ENCODE measurements around the gene ZNF460.
"Not testable (repeated sequence)": the region's sequence is repeated elsewhere in the genome, so short reads cannot be mapped to it uniquely, and the experiment has no call there.

DNA sequence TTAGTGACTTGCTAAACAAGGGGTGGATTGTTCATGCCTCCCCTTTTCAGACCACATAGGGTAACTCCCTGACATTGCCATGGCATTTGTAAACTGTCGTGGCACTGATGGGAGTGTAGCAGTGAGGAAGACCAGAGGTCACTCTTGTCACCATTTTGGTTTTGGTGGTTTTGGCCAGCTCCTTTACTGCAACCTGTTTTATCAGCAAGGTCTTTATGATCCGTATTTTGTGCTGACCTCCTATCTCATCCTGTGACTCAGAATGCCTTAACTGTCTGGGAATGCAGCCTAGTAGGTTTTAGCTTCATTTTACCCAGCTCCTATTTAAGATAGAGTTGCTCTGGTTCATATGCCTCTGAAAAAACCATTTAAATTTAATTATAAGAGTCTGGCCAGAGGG is 1.8 kb upstream of the ZNF460 start:
- TF ChIP-seq, protein P1, sequence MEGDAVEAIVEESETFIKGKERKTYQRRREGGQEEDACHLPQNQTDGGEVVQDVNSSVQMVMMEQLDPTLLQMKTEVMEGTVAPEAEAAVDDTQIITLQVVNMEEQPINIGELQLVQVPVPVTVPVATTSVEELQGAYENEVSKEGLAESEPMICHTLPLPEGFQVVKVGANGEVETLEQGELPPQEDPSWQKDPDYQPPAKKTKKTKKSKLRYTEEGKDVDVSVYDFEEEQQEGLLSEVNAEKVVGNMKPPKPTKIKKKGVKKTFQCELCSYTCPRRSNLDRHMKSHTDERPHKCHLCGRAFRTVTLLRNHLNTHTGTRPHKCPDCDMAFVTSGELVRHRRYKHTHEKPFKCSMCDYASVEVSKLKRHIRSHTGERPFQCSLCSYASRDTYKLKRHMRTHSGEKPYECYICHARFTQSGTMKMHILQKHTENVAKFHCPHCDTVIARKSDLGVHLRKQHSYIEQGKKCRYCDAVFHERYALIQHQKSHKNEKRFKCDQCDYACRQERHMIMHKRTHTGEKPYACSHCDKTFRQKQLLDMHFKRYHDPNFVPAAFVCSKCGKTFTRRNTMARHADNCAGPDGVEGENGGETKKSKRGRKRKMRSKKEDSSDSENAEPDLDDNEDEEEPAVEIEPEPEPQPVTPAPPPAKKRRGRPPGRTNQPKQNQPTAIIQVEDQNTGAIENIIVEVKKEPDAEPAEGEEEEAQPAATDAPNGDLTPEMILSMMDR (IDR thresholded peaks at IDR 0.05), result not testable (repeated sequence)
- TF ChIP-seq ZNF532 (CRISPR knock-in tag; IDR thresholded peaks at IDR 0.05; ENCODE audit: borderline replicate concordance); ZNF281 (CRISPR knock-in tag; IDR thresholded peaks at IDR 0.05); ZNF138 (CRISPR knock-in tag; conservative IDR thresholded peaks at IDR 0.05); ESRRA (CRISPR knock-in tag; IDR thresholded peaks at IDR 0.05; ENCODE audit: borderline replicate concordance); ZNF121 (CRISPR knock-in tag; IDR thresholded peaks at IDR 0.05); SP1 (CRISPR knock-in tag; conservative IDR thresholded peaks at IDR 0.05); E2F5 (CRISPR knock-in tag; IDR thresholded peaks at IDR 0.05); GABPB1 (CRISPR knock-in tag; IDR thresholded peaks at IDR 0.05); FOXJ3 (CRISPR knock-in tag; IDR thresholded peaks at IDR 0.05; ENCODE audit: borderline replicate concordance); TP53 (CRISPR knock-in tag; IDR thresholded peaks at IDR 0.05): not testable (repeated sequence)
- TF ChIP-seq, protein P2, sequence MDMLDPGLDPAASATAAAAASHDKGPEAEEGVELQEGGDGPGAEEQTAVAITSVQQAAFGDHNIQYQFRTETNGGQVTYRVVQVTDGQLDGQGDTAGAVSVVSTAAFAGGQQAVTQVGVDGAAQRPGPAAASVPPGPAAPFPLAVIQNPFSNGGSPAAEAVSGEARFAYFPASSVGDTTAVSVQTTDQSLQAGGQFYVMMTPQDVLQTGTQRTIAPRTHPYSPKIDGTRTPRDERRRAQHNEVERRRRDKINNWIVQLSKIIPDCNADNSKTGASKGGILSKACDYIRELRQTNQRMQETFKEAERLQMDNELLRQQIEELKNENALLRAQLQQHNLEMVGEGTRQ (CRISPR knock-in tag; IDR thresholded peaks at IDR 0.05), result not testable (repeated sequence)
- TF ChIP-seq, protein P3, sequence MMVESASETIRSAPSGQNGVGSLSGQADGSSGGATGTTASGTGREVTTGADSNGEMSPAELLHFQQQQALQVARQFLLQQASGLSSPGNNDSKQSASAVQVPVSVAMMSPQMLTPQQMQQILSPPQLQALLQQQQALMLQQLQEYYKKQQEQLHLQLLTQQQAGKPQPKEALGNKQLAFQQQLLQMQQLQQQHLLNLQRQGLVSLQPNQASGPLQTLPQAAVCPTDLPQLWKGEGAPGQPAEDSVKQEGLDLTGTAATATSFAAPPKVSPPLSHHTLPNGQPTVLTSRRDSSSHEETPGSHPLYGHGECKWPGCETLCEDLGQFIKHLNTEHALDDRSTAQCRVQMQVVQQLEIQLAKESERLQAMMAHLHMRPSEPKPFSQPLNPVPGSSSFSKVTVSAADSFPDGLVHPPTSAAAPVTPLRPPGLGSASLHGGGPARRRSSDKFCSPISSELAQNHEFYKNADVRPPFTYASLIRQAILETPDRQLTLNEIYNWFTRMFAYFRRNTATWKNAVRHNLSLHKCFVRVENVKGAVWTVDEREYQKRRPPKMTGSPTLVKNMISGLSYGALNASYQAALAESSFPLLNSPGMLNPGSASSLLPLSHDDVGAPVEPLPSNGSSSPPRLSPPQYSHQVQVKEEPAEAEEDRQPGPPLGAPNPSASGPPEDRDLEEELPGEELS (CRISPR knock-in tag; IDR thresholded peaks at IDR 0.05), result not testable (repeated sequence)
- TF ChIP-seq, protein P4, sequence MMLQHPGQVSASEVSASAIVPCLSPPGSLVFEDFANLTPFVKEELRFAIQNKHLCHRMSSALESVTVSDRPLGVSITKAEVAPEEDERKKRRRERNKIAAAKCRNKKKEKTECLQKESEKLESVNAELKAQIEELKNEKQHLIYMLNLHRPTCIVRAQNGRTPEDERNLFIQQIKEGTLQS (CRISPR knock-in tag; conservative IDR thresholded peaks at IDR 0.05), result not testable (repeated sequence)

Measured in WTC11 (cell line).